NCI-H146 (cell line): ENCODE data around the gene MRNIP.
"Not testable (repeated sequence)": the region's sequence is repeated elsewhere in the genome, so short reads cannot be mapped to it uniquely, and the experiment has no call there.

Experiments used
- DNase-seq: peaks from one replicate; lab custom pipeline; 2025; lab: John Stamatoyannopoulos, UW

Gene MRNIP

DNA sequence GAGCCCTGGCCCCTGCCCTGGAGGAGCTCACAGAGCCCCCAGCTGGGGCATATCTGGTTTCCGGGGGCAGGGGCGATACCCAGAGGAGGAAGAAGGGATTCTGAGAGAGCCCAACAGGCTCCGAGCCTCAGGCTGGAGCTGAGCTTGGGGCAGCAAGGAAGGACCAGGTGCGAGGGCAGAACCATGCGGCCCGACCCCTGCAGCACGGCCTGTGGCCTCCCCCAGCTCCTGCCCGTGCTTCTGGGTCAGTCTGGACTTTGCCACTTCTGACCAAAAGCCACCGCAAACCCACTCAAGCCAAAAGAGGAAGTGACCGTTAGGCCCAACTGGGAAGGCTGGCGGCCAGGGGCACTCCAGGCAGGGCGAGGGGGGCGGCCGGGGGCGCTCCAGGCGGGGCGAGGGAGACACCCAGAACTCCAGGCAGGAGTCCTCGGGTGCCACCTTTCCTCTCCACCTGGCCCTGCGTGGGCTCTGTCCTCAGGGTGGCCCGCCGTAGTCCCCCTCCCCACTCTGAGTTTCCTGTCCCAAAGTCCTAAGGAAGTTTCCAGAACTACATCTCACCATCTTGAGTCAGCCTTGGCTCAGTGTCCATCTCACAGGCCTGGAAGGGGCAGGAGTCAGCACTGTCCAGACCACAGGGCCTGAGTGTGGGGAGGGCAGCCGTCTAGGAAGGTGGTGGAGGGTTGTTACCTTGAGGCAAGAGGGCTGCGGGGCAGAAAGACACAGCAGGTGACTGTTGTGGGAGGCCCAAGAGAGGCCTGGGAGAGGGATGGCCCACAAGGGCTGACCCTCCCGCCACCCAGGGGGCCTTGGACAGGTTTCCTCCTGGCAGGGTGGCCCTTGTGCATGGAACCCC, 65.8 kb downstream of the MRNIP start:
- no peak for DNase-seq

DNA sequence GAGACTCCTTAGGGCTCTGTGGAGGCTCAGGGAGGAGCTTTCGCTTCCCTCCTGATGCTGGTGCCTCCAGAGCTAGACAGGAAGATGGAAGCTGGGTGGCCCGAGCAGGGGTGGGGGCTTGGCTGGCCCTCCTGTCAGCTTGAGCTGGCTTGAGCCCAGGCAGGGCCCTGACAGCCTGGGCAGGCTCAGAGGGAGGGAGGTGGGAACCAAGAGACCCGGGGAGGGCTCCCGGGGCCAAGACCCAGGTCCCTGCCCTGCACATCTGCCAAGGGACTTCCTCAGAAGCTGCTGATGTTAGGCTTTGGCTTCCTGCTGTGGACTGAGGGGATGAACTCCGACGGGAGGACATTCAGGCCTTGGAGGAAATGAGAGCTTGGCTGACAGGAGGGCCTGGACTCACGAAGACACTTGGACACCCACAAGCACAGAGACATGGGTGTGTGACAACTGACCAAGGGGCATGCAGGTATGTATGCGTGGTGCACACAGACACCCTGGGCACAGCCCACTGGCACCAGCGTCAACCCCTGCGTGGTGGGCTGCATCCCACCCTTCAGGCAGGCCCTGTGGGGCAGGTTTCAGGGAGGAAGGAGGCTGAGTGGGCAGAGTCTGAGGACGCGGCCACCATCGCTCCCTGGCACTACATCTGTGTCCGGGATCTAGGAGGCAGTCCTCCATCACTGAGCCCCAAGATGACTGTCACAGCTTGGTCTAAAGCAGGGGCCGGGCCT, 66.6 kb downstream of the MRNIP start:
- no peak for DNase-seq

- DNase-seq, result not testable (repeated sequence)
These were observed 69.3 kb downstream of the MRNIP start for GRCh38 chr5:179789278-179789677.

- no peak for DNase-seq
These were observed 70.3 kb downstream of the MRNIP start for GRCh38 chr5:179788193-179788854.
